Measurements from ENCODE around the gene NLN.

GRCh38 chr5:65811004-65811403 lies 89.0 kb downstream of the NLN start:
- TF ChIP-seq CTCF (IDR thresholded peaks at IDR 0.05): no peak
- no peak for TF ChIP-seq POLR2A (IDR thresholded peaks at IDR 0.05)
